A549 (cell line): ENCODE results near the gene MAN1C1.

ENCODE experiments used
- CBX8 ChIP-seq: fragments of 200-600 bp; sonication (generic); IDR thresholded peaks from 2 replicates; pipeline ENCODE4 v1.6.1; 2016
- CTCF ChIP-seq: fragments of >200 bp; sonication (Bioruptor Twin); formaldehyde crosslinking; IDR thresholded peaks from 3 replicates; pipeline ENCODE4 v1.5.1; 2016
- KDM5A ChIP-seq: fragments of 200-600 bp; sonication (generic); IDR thresholded peaks from 2 replicates; pipeline ENCODE4 v1.6.1; 2016; ENCODE audit warnings: antibody characterized with exemption, mild to moderate bottlenecking
- POLR2A ChIP-seq: IDR thresholded peaks from 2 replicates; pipeline ENCODE4 v1.6.1; 2012; ENCODE audit warnings: mild to moderate bottlenecking, low read length
- POLR2AphosphoS2 ChIP-seq: conservative IDR thresholded peaks from 2 replicates; pipeline ENCODE4 v1.6.1; 2012; ENCODE audit warnings: low read length, improper control_type of control experiment, inconsistent platforms

GRCh38 chr1:25701030-25701785 lies 84.6 kb downstream of the MAN1C1 start:
- no peak for TF ChIP-seq CBX8
- no peak for TF ChIP-seq POLR2AphosphoS2
- no peak for TF ChIP-seq CTCF
- TF ChIP-seq KDM5A: no peak
- TF ChIP-seq POLR2A: no peak
